Astrocyte (in vitro differentiated cells and primary cell): ENCODE measurements around the gene SMARCA2.
"Not testable (repeated sequence)": the region's sequence is repeated elsewhere in the genome, so short reads cannot be mapped to it uniquely, and the experiment has no call there.

ENCODE experiments used
- CTCF ChIP-seq: IDR thresholded peaks from 2 replicates; pipeline ENCODE4 v1.5.1; 2011; ENCODE audit warnings: low read depth, mild to moderate bottlenecking, inconsistent platforms, low read length, moderate library complexity; ENCODE audit not compliant: insufficient read depth
- EZH2 ChIP-seq: IDR thresholded peaks from 2 replicates; pipeline ENCODE4 v1.6.1; 2012; ENCODE audit warnings: mild to moderate bottlenecking, low read length, inconsistent platforms; ENCODE audit not compliant: insufficient read depth

GRCh38 chr9:2146700-2147099 is 131.6 kb downstream of the SMARCA2 start:
- not testable (repeated sequence) for TF ChIP-seq CTCF, EZH2
